ENCODE results near the gene SCARF1.

GRCh38 chr17:1620486-1620885, 25.0 kb downstream of the SCARF1 start:
- TF ChIP-seq POLR2AphosphoS5 (IDR thresholded peaks at IDR 0.05; ENCODE audit: low read depth, low read length) (no peak), POLR2A (IDR thresholded peaks at IDR 0.05; ENCODE audit: low read depth, low read length) (no peak)
